Right cardiac atrium (tissue), 5 donors: ENCODE results near the gene STX1A. TPM values are rescaled to one million over a fixed set of nuclear protein-coding genes. Genes with fewer than 3 reads are reported as not detected.
A peak's percentile ranks its signal among the peaks of the same experiment; 100 is the strongest.

Experiments
- ATAC-seq, 2 donors: fragments of 200-7000 bp; cut with Tn5 transposase; one replicate each; pipeline versions ENCODE4 v1.8.0 to v1.9.1; 2020; ENCODE audit warnings: moderate library complexity in 2 of 2, mild to moderate bottlenecking in 1 of 2
- DNase-seq, 3 donors: peaks; one replicate each; pipeline ENCODE4 v3.0.0-alpha.2; 2020
- H3K27ac ChIP-seq: one replicate; pipeline ENCODE4 v1.5.1; 2013; ENCODE audit warnings: mild to moderate bottlenecking, low read length, control low read depth, moderate library complexity
- H3K27me3 ChIP-seq: one replicate; pipeline ENCODE4 v1.6.1; 2013; ENCODE audit not compliant: control insufficient read depth, insufficient read depth
- H3K4me1 ChIP-seq: one replicate; pipeline ENCODE4 v1.6.1; 2013; ENCODE audit warnings: low read length; ENCODE audit not compliant: control insufficient read depth, insufficient read depth
- H3K4me3 ChIP-seq: one replicate; pipeline ENCODE4 v1.5.1; 2013; ENCODE audit warnings: low read length, control low read depth
- H3K9me3 ChIP-seq: one replicate; pipeline ENCODE4 v1.6.1; 2013; ENCODE audit warnings: low read length; ENCODE audit not compliant: control insufficient read depth
- WGBS: extraction: QIAGEN DNeasy Blood & Tissue Kit; methylation state at CpG from one replicate; pipeline ENCODE4 v1.1.7; 2013; 5-methylcytosine and 5-hydroxymethylcytosine counted together
- intact Hi-C, 4 donors: fragments of 100-400 bp; cut with DNase I; formaldehyde crosslinking; loops; one replicate each; pipeline versions ENCODE4 v1.11.0 to v1.14.0; 2022 to 2023
- polyA plus RNA-seq: library from polyadenylated mRNA; stranded (reverse); fragments of 200-250 nt; gene quantifications from one replicate; pipeline ENCODE4 v1.2.3, GENCODE V29; 2013
- total RNA-seq, 4 donors: library from RNA; stranded (reverse); fragmentation: NEBNext Ultra II Directional; extraction: Animal tissue kit (Norgen Biotek cat#: 25700); gene quantifications; one replicate each; pipeline ENCODE4 v1.2.1, GENCODE V29; 2021
- donor health status: healthy with polysubstance abuse.
- donor health status: DM: no; HTN: yes; CAD: no.
- donor health status: DM: no; HTN: no; CAD: no.
- donor health status: DM: no; HTN: yes; CAD: no; lungs with severe emphysema.
- donor health status: DM: yes; HTN: yes; CAD: no.

The STX1A gene
- total and polyA plus RNA-seq, 5 donors = 1.7 to 3.1 (median 1.8) TPM

DNA sequence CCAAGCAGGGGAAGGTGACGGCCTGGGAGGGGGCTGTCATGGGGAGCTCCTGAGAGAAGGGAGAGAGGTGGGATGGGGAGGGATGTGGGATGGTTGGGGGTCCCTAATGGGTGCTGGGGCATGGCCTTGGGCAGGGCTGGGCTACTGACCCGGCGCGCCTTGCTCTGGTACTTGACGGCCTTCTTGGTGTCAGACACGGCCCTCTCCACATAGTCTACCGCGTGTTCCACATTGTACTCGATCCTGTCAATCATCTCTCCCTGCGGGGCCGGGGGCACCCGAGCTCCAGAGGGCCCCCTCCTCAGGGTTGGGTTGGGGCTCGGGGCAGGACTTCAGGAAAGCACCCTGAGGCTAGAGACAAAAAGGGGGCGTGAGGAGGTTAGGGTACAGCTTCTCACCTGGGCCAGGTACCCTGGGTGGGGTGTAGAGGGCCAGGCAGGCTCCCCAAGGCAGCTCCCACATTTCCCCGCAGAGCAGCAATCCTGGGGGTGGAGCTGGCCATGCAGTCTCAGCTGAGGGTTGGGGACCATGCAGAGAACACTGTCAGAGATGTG, 18.8 kb downstream of the STX1A start:
- H3K9me3 ChIP-seq = no peaks in the 10 kb centered on the region
- ATAC-seq = no peak
- H3K27ac ChIP-seq = no peak overlapping the region
- intact Hi-C loops = no loop called here
- no peak for DNase-seq
- H3K4me1 ChIP-seq = no peaks in the 10 kb centered on the region
- 86% methylated on average over 15 of the region's 15 CpGs for WGBS
- H3K4me3 ChIP-seq = no peak overlapping the region
- H3K27me3 ChIP-seq = no peaks in the 10 kb centered on the region

DNA sequence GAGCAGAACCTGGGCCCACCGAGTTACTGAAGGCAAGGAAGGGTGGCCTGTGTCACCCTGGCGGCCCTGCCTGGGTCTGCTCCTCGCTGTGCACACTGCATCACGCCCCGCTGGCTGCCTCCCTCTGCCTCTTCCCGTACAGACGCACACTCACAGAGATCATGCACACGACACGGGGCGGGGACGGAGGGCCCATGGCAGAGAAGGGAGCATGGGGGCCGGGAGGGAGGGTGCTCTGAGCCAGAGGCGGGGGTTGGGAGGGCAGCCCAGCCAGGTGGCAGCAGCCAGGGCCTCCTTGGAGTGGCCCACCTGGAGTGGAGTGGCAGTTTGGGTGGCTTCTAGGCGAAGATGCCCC, 19.4 kb downstream of the STX1A start:
- no peak overlapping the region for H3K27ac ChIP-seq
- ATAC-seq = no peak
- H3K27me3 ChIP-seq = no peaks in the 10 kb centered on the region
- H3K4me3 ChIP-seq = no peak overlapping the region
- no peaks in the 10 kb centered on the region for H3K4me1 ChIP-seq
- H3K9me3 ChIP-seq = no peaks in the 10 kb centered on the region
- 86% methylated on average over 14 of the region's 14 CpGs for WGBS
- intact Hi-C loops = no loop called here
- DNase-seq = no peak

DNA sequence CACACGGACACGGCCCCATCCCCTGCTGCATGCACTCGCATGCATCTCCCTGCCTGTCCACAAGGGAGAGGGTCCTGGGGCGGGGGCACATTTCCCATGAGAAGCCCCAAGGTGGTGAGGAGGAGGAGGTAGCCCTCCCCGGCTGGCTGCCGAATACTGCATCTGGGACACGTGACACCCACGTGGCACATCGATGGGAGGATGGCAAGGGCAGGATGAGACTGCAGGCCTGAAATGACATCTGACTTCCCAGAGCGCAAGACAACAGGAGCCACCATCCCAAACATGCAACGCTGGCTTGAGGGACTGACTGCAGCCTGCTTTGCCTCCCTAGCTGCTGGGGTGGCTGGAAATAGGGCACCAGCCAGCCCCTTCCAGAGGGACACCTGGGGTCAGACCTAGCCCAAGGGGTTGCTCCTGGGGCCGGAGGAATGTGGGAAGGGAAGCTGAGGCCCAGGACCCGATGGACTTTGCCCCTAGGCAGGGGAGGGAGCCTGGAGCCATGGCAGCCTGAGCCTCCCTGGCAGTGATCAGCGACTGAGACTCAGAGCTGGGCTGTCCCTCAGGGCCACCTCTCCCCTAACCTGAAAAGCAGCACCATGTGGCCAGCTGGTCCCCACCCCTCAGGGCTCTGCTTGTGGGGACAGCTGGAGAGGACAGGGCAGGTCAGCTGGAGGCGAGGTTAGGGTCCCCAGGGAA, 19.9 kb downstream of the STX1A start:
- Histone ChIP-seq H3K27ac (no peak overlapping the region), H3K27me3 (no peaks in the 10 kb centered on the region), H3K4me3 (no peak overlapping the region), H3K9me3 (no peaks in the 10 kb centered on the region), H3K4me1 (no peaks in the 10 kb centered on the region)
- DNase-seq = no peak
- intact Hi-C loops = no loop called here
- WGBS = 82% methylated on average over 15 of the region's 15 CpGs
- no peak for ATAC-seq

DNA sequence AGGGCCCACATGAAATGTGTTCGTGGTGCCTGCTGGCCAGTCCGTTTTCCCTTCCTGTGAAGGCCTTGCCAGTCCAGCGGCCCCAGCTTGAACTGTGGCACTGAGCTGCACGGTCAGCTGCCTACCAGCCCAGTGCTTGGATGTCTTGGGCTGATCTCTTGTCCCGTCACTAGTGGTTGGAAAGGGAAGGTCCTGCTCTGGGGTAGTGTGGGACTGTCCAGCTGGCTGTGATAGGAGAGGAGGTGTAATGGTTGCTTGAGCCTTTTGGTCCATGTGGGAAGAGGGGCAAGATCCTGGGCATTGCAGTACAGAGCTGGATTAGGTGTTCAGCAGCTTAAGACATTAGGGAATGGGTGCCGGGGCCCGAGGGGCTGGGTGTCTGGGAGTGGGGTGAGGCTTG, 21.1 kb downstream of the STX1A start:
- Histone ChIP-seq H3K4me1 (no peaks in the 10 kb centered on the region), H3K27ac (no peak overlapping the region), H3K27me3 (no peaks in the 10 kb centered on the region), H3K9me3 (no peaks in the 10 kb centered on the region), H3K4me3 (no peak overlapping the region)
- intact Hi-C loops = no loop called here
- no peak for ATAC-seq
- WGBS = 86% methylated on average over 7 of the region's 7 CpGs
- no peak for DNase-seq

DNA sequence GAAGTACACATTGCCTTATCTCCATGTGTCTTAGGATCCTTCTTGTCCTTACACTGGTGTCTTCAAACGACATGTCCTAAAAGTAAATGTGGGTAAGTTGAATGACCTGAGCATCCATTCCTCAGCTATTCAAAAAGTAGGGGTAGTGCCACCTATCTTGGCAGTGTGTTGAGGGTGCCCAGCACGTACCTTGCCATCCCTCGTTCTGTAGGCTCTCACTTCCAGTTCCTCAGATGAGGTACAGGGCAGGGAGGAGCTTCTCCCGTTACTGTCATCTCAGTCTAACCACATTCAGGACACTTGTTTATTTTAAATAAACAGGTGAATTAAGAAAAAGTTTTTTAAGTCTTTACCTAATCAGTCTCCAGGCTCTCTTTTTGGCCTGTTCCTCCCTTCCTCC, 23.1 kb downstream of the STX1A start:
- DNase-seq = no peak
- no peak for ATAC-seq
- intact Hi-C loops = no loop called here
- Histone ChIP-seq H3K4me3 (no peak overlapping the region), H3K27me3 (no peaks in the 10 kb centered on the region), H3K9me3 (no peaks in the 10 kb centered on the region), H3K27ac (no peak overlapping the region), H3K4me1 (no peaks in the 10 kb centered on the region)
- WGBS = 88% methylated on average over 4 of the region's 4 CpGs

DNA sequence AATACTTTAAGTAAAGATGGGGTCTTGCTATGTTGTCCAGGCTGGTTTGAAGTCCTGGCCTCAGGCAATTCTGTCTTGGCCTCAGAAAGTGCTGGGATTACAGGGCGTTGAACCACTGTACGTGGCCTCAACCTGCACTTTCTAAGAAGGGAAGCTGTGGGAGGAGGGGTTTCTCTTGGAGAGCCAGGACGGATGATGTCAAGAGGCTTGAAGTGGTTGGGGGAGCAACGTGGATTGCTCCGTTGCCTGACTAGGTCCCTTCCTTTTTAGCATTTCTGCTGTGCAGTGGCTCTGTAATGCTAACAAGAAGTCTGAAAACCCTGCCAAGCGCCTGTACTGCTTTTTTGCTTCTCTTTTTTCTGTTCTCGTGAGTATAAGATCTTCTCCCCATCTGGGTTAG, 28.8 kb downstream of the STX1A start:
- ATAC-seq (no peak), DNase-seq (no peak)
- Histone ChIP-seq H3K9me3 (no peaks in the 10 kb centered on the region), H3K4me1 (no peaks in the 10 kb centered on the region), H3K27me3 (no peaks in the 10 kb centered on the region), H3K4me3 (no peak overlapping the region), H3K27ac (no peak overlapping the region)
- 70% methylated on average over 7 of the region's 7 CpGs for WGBS
- intact Hi-C loops = no loop called here

DNA sequence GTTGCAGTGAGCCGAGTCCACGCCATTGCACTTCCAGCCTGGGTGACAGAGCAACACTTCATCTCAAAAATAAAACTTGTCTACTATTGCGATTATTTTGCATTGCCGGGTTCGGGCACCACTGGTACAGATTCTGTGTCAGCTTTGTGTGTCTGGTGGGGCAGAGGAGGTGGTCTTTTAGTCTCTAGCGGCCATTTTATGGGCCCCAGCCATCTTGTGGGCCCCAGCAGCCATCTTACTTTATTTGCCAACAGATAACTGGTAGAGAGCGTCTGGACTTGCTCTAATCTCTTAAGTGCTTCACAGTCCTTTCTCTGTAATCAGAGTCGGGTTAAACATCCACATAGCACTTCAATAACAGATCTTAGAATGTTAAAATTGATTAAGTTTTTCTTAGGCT, 31.2 kb downstream of the STX1A start:
- no peak overlapping the region for H3K4me3 ChIP-seq
- WGBS = 89% methylated on average over 8 of the region's 8 CpGs
- H3K27ac ChIP-seq = no peak overlapping the region
- ATAC-seq (no peak), DNase-seq (no peak)
- no peaks in the 10 kb centered on the region for H3K9me3 ChIP-seq
- intact Hi-C loops = no loop called here
- no peaks in the 10 kb centered on the region for H3K27me3 ChIP-seq
- H3K4me1 ChIP-seq = no peaks in the 10 kb centered on the region

DNA sequence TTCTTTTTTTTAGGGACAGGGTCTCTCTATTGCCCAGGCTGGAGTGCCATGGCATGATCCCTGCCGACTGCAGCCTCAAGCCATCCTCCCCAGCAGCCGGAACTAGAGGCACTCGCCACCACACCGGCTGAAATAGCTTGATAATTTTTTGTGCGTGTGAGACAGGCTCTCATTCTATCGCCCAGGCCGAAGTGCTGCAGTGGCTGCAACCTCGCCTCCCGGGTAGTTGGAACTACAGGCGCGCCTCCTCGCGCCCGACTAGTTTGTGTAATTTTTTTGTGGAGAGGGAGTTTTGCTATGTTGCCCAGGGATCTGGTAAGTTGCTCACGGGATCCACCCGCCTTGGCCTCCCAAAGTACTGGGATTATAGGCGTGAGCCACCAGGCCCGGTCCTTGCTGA, 34.2 kb downstream of the STX1A start:
- no peak overlapping the region for H3K27ac ChIP-seq
- peaks cover 1% of the 10 kb centered on the region for H3K4me1 ChIP-seq
- WGBS = 95% methylated on average over 18 of the region's 18 CpGs
- H3K27me3 ChIP-seq = no peaks in the 10 kb centered on the region
- intact Hi-C loops = no loop called here
- peak in 1 of 3 donors; percentile 36 for DNase-seq
- H3K9me3 ChIP-seq = no peaks in the 10 kb centered on the region
- ATAC-seq = no peak
- no peak overlapping the region for H3K4me3 ChIP-seq

DNA sequence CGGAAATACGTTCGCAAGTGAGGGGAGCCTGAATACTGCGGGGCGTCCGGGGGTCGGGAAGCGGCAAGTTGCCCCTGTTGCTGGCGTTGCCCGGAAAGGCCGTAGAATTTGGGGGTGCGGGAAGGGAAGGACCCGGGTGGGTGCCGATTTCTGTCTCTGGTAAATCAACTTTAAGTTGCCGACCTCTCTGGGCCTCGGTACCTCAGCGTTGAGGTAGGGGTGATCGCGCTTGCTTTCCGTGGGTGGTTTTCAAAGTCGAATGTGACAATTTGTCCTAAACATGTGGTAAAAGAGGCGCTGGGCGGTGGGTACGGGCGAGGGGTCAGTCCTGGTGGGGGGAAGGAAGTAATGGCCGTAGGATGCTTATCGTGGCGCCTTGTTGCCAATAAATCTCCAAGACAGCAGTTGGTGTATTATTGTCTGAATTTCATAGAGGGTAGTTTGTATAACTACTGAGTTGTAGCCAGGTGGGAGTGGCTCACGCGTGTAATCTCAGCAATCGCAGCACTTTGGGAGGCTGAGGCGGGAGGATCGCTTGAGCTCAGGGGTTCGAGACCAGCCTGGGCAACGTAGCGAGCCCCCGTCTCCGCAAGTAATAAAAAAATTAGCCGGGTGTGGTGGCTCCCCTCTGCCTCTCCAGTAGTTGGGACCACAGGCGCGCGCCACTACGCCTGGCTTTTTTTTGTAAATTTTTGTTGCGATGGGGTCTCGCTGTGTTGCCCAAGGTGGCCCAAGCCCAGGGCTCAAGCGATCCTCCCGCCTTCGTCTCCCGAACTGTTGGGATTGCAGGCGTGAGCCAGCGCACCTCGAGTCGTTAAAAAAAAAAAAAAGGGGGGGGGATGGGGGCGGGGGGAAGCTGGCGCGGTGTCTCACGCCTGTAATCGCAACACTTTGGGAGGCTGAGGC, 35.4 kb downstream of the STX1A start:
- Histone ChIP-seq H3K9me3 (no peaks in the 10 kb centered on the region), H3K27me3 (no peaks in the 10 kb centered on the region), H3K27ac (peak overlapping the region; percentile 30), H3K4me3 (peak overlapping the region; percentile 97), H3K4me1 (peaks cover 1% of the 10 kb centered on the region)
- intact Hi-C loops = no loop called here
- 30% methylated on average over 58 of the region's 58 CpGs for WGBS
- ATAC-seq (no peak), DNase-seq (peak in 1 of 3 donors; percentile 46)

DNA sequence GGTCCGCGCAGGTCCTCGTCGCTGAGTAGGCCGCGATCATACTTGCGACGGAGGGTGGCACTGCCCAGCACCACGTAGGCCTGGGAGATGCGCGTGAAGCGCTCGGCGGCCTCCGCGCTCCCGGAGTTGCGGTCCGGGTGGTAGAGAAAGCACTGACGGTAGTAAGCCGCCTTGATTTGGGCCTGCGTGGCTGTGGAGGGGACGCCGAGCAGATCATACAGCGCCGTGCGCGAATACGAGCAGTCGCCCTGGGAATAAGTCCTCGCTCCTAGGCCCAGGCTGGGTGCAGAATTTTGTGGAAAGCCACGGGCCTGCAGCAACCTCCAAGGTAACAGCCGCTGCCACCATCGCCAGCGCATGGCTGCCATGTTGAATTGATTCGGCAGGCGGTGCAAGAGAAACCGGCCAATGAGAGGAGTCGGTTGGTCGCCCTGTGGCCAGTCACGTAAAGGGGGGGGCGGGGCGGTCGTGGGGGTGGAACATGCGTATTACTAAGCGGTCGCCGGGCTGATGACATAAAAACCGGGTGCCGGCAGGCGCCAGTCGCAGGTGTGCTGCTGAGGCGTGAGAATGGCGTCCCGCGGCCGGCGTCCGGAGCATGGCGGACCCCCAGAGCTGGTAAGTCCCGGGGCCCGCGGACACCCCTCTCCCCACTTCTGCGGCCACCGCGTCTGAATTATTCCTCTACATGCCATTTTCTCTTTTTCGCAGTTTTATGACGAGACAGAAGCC, 36.2 kb downstream of the STX1A start, which contains the start of the genes BUD23 and DNAJC30:
Gene BUD23 (plus strand): TSS at position 542 of the 732 bp plus-strand sequence. CDS start 29 bp downstream, at position 571.
Gene DNAJC30 (minus strand): TSS at position 398 of the 732 bp plus-strand sequence. CDS start 30 bp downstream, at position 368.
- H3K9me3 ChIP-seq = no peaks in the 10 kb centered on the region
- under 1% methylated on average over 68 of the region's 68 CpGs for WGBS
- H3K4me3 ChIP-seq = peak within 1 kb of the TSS; percentile 97
- intact Hi-C loops = no loop called here
- H3K27me3 ChIP-seq = no peaks in the 10 kb centered on the region
- peaks cover 3% of the 10 kb centered on the region for H3K4me1 ChIP-seq
- ATAC-seq (peak; percentile 97 to 98), DNase-seq (peak; percentile 97 to 99 (median 99))
- H3K27ac ChIP-seq = peak within 1 kb of the TSS; percentile 82
